Osteocyte (in vitro differentiated cells): ENCODE results near the gene NRXN3. TPM values are rescaled to one million over a fixed set of nuclear protein-coding genes. Genes with fewer than 3 reads are reported as not detected.

ENCODE experiments used
- DNase-seq: peaks from one replicate; pipeline ENCODE4 v3.0.0; 2021; ENCODE audit warnings: mixed read lengths; ENCODE audit not compliant: unreplicated experiment; ENCODE audit errors: extremely low spot score
- H3K27ac Mint-ChIP-seq: one replicate; pipeline ENCODE4 v1.8.0; 2021; ENCODE audit warnings: mild to moderate bottlenecking, mixed read lengths; ENCODE audit not compliant: unreplicated experiment
- H3K27me3 Mint-ChIP-seq: one replicate; pipeline ENCODE4 v1.8.0; 2021; ENCODE audit warnings: mixed read lengths; ENCODE audit not compliant: unreplicated experiment
- H3K36me3 Mint-ChIP-seq: one replicate; pipeline ENCODE4 v1.8.0; 2021; ENCODE audit warnings: mixed read lengths; ENCODE audit not compliant: unreplicated experiment
- H3K4me1 Mint-ChIP-seq: one replicate; pipeline ENCODE4 v1.8.0; 2021; ENCODE audit warnings: mixed read lengths; ENCODE audit not compliant: unreplicated experiment
- H3K4me3 Mint-ChIP-seq: one replicate; pipeline ENCODE4 v1.8.0; 2021; ENCODE audit warnings: mild to moderate bottlenecking, moderate library complexity, mixed read lengths; ENCODE audit not compliant: unreplicated experiment
- H3K9me3 Mint-ChIP-seq: one replicate; pipeline ENCODE4 v1.8.0; 2021; ENCODE audit warnings: mixed read lengths; ENCODE audit not compliant: unreplicated experiment
- CTCF ChIP-seq: fragments of 200-600 bp; sonication (generic); IDR thresholded peaks from 2 replicates; pipeline ENCODE4 v1.5.0; 2021; ENCODE audit warnings: antibody characterized with exemption, mild to moderate bottlenecking, moderate library complexity
- total RNA-seq: library from RNA; stranded (reverse); gene quantifications from 2 replicates; pipeline ENCODE4 v1.2.1, GENCODE V29; 2021

NRXN3 gene
- total RNA-seq, 1 donor from 2014 or later: 26.5 TPM

- no peaks in the 10 kb centered on the region for H3K9me3 Mint-ChIP-seq
- no peak overlapping the region for H3K4me3 Mint-ChIP-seq
- H3K27ac Mint-ChIP-seq: no peak overlapping the region
- TF ChIP-seq CTCF: no peak
- no peaks in the 10 kb centered on the region for H3K36me3 Mint-ChIP-seq
- H3K27me3 Mint-ChIP-seq: peaks cover 12% of the 10 kb centered on the region
- no peaks in the 10 kb centered on the region for H3K4me1 Mint-ChIP-seq
- no peak for DNase-seq
Measured at GRCh38 chr14:79248771-79249170, 1078.6 kb downstream of the NRXN3 start.

GRCh38 chr14:79251278-79251677, 1081.1 kb downstream of the NRXN3 start:
- Mint-ChIP-seq H3K27ac (no peak overlapping the region), H3K9me3 (no peaks in the 10 kb centered on the region), H3K27me3 (peaks cover 12% of the 10 kb centered on the region), H3K4me3 (no peak overlapping the region), H3K36me3 (no peaks in the 10 kb centered on the region), H3K4me1 (peaks cover 2% of the 10 kb centered on the region)
- no peak for TF ChIP-seq CTCF
- DNase-seq: no peak

GRCh38 chr14:79253576-79253975, 1083.4 kb downstream of the NRXN3 start:
- Mint-ChIP-seq H3K4me1 (peaks cover 2% of the 10 kb centered on the region), H3K4me3 (no peak overlapping the region), H3K27ac (no peak overlapping the region), H3K27me3 (peaks cover 9% of the 10 kb centered on the region), H3K9me3 (no peaks in the 10 kb centered on the region), H3K36me3 (no peaks in the 10 kb centered on the region)
- DNase-seq: no peak
- no peak for TF ChIP-seq CTCF

- no peak for TF ChIP-seq CTCF
- no peak overlapping the region for H3K27ac Mint-ChIP-seq
- no peak for DNase-seq
- H3K9me3 Mint-ChIP-seq: no peaks in the 10 kb centered on the region
- no peak overlapping the region for H3K4me3 Mint-ChIP-seq
- peaks cover 9% of the 10 kb centered on the region for H3K27me3 Mint-ChIP-seq
- H3K4me1 Mint-ChIP-seq: peaks cover 2% of the 10 kb centered on the region
- no peaks in the 10 kb centered on the region for H3K36me3 Mint-ChIP-seq
Measured at GRCh38 chr14:79254069-79254775, 1084.0 kb downstream of the NRXN3 start.

GRCh38 chr14:79256380-79256779, 1086.2 kb downstream of the NRXN3 start:
- DNase-seq: no peak
- H3K9me3 Mint-ChIP-seq: no peaks in the 10 kb centered on the region
- no peak overlapping the region for H3K27ac Mint-ChIP-seq

More at GRCh38 chr14:79256380-79256779, 1086.2 kb downstream of the NRXN3 start:
- Mint-ChIP-seq H3K4me1 (peaks cover 2% of the 10 kb centered on the region), H3K27me3 (peaks cover 7% of the 10 kb centered on the region), H3K4me3 (no peak overlapping the region), H3K36me3 (no peaks in the 10 kb centered on the region)
- no peak for TF ChIP-seq CTCF
